Measurements from ENCODE around the gene DNAH1.

The DNAH1 gene

DNA sequence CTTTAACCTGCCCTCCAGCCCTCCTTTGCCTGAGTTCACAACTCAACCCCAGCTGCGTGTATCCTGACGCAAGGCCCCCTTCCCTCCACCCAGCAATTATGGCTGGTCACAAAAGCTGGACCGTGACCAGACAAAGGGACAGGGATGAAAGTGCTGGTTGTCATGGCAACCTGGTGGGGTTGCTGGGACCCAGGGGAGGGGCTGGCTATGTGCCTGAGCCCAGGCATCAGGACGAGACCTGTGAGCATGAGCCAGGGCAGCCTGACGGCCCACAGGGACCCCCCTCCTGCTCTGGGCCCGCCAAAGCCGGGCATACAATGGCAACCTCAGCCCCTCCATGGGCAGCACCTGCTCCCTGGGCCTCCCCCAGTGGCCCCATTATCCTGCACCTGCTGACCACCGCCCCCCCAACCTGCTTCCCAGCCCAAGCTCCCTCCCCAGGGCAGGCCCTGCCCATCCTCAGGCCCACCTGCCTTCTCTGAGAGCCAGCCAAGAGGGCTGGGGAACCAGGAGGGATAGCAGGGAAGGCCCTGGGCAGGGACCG is 4.5 kb upstream of the DNAH1 start:
- no peak for DNase-seq

DNA sequence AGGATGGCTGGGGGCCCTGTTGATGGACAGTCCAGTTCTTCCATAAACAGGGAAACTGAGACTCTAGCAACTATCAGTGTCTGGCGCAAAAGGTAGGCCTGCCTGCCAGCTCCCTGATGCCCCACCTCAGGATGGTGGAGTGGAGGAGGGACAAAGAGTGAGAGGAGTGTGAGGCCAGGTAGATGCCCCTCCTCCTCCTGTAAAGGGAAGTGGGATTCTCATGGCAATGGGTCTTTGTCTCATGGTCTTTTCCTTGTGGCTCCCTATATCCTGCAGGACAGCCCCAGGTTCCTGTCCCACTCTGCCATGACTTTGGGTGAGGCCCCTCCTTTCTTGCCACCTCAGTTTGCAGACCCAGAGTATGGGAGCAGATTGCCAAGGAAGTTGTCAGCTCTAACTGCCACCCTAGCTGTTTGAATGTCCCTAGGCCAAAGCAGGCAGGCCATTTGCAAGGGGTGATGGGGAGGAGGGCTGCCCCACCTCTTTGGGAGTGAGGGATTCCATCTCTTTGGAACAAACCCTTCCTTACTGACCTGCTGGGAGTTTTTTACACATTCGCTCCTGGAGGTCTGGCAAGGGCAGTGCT is 2.8 kb upstream of the DNAH1 start:
- DNase-seq = peak in 1 of 4 experiments; percentile 20

DNA sequence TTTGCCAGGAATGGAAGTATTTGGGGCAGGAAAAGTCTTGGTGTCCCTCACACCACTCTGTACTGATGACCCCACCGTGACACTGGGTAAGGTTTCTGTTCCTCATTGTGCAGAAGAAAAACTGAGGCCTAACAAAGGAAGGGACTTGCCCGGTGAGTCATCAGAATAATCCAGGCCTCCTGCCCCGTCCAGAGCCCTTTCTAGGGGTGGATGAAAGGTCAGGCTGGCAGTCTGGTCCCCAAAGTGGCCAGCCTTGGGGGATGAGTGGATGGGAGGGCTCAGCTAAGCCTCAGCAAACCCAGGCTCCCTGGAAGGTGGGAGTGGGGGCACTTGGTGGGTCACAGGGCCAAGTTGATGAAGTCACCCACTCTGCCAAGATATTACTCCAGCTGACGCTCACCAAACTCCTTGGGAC is 2.3 kb upstream of the DNAH1 start:
- DNase-seq = peak; percentile 83 to 93 (median 88)

DNA sequence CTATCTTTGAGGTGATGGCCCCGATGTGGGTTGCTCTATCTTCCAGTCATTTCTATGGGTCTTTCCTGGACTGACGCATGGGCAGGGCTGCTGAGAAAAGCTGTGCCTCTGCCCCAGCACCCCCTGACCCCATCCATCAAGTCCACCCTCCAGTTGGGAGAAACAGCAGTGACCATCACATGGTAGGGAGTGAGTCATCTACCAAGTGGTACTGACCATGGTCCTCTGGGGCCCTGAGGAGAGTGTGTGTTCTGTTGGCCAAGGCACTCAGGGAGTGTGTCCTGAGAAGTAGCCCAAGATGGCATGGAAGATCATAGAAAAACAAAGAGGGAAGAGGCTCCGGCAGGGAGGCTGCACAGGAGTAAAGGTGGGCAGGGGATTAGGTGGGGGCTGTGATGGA is 1.6 kb upstream of the DNAH1 start:
- peak; percentile 18 to 57 (median 46) for DNase-seq

DNA sequence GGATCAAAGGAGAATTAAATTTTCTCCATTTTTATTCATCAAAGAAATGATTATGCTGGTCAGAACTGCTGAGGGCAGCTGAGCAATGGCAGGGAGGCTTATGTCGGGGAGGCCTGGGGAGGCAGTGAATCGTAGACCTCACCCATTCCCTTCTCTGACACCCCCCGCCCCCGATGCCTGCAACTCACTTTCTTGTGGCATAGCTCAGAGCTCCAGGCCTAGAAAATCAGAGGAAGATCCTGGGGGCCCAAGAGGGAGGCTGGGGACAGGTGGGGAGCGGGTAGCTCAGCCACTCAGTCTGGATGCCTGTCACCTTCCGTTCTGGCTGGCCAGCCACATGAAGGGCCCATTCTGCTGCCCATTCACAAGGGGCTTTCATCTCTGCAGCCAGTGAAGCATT is 1.1 kb upstream of the DNAH1 start:
- DNase-seq = no peak

DNA sequence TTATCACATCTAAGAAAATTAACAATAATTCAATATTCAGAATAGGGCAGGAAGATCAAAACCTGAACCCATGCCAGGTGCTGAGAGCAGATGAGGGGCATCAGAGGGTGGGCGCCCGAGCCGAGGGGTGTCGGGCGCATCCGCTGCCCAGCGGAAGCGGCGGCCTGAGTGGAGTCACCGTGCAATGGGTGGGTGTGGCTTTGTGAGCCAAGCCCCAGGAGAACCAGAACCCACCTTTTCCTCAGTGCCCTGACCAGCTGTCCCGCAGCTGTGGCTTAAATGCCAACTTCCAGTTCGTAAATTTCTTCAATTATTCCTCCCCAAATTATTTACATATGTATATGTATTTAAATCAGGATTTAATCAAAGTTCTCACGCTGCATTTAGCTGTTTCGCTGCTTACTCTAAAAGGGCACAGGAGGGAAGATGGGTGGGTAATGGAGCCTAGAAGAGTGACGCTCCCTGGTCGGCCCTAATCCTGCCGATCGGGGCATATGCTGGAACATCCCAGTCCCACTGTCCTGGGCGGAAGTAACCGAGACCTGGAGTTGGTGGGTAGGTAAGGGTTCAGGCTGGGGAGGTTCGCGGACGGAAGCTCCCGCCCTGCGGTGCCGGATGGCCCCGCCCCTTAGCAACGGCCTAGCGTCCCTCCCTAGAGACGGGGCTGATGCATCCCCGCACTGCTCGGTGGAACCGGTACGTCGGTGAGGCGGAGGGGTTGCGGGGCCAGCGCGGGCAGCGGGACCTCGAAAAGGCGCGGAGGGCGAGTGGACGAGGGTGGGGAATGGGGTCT is 1.3 kb downstream of the DNAH1 start:
- DNase-seq = peak in 3 of 4 experiments; percentile 23 to 50 (median 30)

DNA sequence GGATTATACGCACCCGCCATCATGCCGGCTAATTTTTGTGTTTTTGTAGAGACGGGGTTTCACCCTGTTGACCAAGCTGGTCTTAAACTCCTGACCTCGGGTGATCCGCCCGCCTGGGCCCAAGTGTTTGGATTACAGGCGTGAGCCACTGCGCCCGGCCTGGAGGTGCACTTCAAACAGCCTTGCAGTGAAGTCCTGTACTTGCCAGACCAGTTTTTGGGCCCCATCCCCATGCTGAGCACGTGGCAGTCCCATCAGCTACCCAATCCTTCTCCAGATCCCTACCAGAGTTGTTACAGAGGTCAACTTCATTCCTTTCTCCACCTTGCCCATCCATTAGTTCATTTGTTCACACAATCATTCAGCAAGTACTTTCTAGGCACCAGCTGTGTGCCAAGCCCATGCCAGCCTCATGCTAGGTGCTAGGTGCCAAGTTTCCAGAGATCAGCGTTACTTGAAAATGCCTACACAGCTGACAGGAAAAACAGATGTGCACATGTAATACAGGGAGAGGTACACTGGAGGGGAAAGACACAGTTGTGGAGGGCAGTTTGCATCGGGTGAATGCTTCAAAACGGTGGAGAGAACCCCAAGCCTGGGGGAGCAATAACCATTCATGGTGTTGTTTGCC is 2.2 kb downstream of the DNAH1 start:
- DNase-seq = no peak

DNA sequence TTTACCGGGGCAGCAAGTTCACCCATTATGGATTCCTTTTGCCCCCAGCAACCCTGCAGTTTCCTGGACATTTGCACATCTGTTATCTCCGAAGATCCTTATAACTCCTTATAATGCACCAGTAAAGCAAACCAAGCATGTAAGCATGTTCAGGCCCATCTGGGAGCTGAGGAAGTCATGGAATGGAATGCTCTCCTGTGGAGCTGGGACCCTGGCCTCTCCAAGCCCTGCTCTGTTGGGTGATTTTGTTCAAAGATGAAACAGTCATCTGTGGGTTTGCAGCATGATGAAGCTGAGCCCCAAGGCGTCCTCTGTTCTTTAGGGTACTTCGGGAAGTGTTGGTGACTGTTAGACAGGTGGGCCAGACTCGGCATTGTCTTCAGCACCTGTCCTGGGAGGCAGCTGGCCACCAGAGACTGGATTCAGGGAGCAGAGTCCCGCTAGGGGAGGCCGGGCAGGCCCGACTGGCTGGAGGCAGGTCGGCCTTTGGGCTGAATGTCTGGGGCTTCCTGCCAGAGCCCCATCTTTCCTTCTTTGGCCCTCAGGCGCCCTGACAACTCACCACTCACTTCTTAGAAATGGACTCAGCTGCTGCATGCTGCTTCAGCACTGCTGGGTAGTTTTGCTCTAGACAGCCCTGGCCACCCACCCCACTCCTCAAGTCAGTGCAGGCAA is 3.9 kb downstream of the DNAH1 start:
- no peak for DNase-seq

DNA sequence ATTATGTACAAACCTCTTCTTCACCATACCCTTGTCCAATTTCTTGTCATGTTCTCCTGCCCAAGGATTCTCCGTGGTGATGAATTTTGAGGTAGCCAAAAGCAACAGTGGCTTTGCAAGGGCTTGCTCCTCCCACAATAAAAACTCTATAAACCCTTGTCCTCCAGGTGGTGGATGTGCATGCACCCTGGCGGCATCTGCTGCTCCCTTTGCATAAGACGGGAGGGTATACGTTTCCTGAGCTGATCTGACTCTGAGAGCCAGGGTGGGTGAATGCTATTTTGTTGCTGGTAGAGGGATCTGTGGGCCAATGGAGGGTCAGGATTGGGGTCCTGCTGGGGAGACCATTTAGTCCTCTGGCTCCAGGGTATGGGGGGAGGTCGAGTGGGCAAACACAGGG is 5.4 kb downstream of the DNAH1 start:
- no peak for DNase-seq

DNA sequence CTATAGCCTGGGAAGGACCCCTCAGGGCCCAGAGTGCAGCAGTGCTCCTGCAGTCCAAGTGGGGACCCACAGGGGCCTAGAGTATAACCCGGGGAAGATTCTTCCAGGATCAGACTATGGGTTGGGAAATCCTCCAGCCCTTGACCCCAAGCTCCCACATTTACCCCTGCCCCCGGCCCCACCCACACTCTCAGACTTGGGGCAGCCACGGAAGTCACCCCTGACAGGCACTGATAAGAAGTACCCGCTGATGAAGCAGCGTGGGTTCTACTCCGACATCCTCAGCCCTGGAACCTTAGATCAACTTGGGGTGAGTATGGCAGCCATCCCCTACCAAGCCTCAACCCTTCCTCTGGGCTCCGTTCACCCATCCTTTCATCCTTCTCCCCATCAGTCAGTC is 6.3 kb downstream of the DNAH1 start:
- no peak for DNase-seq

DNA sequence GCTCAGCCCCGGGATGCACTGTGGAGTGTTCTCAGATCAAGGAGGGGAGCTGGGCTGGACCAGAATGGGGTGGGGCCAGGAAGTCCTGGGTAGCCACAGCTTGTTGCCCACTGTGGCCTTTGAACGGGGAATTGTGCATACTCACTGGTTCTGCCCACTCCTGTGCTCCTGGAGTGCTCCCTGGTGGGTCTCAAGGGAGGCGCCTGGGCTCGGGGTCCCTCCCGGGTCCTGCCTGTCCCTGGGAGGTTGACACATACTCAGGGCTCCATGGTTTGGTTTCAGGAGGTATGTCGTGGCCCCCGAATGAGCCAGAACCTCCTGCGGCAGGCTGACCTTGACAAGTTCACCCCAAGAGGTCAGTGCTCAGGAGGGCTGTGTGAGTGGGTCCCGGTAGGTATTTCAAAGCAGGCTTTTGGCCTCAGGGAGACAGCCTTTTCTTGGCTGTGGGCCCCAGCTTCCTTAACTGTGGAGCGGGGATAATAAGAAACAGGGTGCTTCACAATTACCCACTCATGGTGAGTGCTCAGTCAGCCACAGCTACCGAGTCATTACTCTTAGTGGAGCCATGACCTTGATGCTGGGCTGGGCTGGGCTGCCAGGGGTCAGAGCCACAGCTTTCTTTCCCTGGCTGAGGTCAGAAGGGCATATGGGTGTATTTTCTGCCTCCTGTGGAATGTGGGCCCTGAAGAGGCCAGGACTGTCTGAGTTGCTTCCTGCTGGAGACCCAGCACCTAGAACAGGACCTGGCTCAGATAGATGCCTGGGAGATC is 7.6 kb downstream of the DNAH1 start:
- no peak for DNase-seq

DNA sequence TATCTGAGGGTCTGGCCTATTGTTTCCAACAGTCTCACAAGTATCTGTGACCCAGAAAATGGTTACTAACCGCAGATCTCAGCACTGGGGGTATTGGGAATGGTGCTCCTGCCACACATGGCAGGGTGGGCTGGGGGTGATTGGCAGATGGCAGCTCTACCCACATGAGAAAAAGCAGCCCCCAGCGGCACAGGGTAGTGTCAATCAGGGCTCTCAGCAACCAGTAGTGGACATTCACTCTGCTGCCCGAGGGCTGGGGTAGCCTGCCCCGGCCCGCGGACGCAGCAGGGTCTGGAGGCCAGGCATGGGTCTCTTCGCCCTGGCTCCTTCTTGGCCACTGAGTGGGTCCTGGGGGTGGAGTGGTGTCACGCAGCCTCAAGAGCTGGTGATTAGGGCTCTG is 8.6 kb downstream of the DNAH1 start:
- no peak for DNase-seq

DNA sequence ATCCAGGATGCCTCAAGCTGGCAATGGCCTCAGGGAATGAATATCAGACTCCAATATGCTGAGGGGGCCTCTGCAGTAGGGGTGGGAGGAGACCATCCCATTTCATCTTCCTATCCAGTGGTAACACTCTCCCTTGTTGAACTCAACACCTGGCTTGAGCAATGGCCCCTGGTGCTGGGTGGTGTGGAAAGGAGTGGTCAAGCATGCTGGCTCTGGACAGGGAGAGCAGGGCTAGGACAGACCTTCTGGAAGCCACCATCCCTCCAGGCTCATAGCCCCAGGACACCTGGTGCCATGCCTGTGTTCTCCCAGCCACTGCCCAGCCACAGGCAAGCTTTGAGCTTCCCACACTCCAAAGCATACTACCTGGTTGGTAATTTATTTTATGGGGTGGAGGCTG is 9.6 kb downstream of the DNAH1 start:
- DNase-seq = no peak

DNA sequence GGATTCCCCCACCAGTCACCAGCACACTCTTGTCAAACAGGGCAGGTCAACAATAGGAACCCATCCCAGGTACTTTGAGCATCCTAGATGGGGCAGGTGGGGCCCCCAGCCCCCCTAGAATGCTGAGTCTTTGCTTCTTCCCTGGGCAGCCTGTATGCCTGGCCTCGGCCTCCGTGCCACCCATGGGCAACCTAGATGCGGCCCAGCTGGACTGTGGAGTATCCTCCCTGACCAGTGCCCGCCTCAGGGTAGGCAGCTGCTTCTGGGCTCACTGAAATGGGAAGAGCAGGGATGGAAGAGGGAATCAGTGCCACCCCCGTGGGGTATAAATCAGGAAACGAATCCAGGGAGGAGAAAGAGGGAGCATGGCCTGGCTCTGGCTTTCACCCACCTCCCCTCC is 10.9 kb downstream of the DNAH1 start:
- no peak for DNase-seq

DNA sequence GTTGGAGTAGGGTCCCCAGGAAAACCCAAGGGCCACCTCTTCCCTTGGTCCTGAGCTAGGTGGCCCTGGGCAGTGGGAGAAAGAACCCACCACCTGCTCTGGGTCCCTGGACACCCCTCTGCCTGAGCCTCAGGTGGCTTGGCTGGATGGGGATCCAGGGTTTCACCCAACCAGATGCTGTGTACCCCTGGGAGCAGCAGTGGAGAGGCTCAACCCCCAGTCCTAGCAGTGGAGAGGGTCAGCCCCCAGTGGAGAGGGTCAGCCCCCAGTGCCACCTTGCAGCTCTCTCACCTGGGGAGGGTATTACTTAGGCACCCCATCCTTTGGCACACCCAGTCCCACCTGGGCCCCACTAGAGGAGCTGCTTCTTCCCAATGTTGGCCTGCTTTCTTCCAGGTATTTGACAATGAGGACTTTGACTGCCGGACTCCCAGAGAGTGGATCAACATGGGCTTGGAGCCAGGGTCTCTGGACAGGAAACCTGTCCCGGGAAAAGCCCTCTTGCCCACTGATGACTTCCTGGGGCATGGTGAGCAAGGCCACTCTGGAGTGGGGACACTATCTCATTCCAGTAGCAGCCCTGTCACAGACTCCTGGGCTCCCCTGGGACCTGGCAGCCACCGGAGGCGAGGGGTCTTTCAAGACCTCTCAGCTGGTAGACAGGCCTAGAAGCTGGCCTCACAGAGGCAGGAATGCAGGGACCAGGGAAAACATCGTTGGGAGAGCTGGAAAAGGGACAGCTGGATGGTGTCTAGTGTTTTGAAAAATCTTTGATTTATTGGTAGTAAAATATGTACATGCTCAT is 11.6 kb downstream of the DNAH1 start:
- DNase-seq = no peak

DNA sequence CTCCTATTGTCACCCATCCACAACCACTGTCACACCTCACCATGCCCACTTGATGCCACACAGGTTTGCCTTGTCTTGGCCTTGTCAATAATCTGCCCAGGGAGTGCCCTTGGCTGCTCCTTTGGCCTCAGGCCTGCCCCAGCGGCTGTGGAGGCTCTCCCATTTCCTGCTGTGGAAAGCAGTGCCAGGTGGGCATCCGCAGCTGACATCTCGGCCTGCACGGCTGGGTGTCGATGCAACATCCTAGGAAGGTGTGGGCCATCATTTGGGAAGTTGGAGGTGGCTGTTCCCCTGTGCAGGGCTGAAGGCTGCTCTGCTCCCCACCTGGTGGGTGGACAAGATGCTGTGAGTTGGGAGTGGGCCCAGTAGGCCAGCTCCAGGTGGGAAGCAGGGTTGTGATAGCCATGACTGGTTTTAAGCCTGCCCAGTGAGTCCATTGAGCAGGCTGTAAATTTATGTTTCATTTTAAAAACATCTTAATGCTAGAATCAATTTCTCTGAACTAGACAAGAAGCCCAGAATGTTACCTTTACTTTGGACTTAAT is 12.5 kb downstream of the DNAH1 start:
- DNase-seq = no peak

DNA sequence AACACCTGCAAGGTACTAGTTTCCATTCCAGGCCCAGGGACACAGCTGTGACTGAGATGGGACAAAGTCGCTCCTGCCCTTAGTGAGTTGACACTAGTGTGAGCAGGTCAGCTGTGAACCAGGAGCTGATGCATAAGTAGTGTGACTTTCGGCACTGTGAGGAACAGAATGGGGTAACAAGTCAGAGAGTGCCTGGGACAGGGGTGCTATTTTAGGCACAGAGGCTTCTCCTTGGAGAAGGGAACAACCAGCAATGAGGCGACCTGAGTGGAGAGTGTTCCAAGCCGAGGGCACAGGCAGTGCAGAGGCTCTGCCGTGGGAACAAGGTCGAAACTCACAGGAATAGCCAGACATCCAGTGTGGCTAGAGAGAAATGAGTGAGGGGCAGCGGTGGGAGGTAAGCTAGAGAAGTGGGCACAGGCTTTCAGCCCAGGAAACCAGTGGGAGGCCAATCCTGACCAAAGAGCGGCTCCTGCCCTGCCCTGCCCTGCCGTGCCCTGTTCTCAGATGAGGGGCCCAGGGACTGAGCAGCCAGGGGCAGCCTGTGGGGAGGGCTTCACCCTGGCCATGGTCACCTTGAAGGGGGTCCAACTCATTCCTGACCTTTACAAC is 14.2 kb downstream of the DNAH1 start:
- DNase-seq = no peak

DNA sequence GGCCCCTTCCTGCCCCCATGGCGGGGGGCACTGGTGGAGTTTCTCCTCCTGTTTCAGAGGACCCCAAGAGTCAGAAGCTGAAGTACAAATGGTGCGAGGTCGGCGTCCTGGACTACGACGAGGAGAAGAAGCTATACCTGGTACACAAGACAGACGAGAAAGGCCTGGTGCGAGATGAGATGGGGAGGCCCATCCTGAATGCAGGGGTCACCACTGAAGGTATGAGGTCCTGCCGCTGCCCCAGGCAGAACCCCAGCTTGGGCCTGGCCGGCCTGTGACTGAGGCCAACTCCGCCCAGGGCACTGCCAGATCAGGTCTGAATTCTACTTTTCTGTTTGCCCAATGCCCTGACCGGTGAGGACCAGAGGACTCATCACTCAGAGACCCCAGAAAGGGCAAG is 15.0 kb downstream of the DNAH1 start:
- DNase-seq = no peak

DNA sequence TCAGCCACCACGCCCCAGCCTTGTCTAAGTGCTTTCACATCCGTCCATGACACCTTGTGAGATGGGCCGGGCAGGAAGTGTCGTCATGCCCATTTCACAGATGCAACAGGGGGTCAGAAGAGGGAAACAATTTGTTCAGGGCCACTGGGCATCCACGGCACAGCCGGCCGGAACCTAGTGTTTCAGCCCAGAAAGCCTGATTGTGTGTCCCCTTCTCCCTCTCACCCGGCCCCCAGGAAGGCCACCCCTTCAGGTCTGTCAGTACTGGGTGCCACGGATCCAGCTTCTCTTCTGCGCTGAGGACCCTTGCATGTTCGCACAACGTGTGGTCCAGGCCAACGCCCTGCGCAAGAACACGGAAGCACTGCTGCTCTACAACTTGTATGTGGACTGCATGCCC is 15.8 kb downstream of the DNAH1 start:
- no peak for DNase-seq

DNA sequence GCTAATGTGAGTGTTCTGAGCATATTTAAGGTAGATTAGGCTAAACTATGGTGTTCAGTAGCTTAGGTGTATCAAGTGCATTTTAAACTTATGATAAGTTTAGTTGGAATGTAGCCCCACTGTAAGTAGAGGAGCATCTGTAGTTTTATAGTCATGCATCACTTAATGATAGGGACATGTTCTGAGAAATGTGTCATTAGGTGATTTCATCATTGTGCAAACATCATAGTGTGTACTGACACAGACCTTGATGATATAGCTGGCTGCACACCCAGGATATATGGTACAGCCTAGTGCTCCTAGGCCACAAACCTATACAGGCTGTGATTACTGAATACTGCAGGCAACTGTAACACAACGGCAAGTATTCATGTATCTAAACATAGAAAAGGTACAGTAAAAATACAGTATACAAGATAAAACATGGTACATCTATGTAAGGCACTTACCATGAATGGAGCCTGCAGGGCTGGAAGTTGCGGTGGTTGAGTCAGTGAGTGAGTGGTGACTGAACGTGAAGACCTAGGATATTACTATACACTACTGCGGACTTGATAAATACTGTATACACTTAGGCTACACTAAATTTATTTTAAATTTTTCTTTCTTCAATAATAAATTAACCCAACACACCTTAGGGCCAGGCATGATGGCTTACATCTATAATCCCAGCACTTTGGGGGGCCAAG is 17.9 kb downstream of the DNAH1 start:
- DNase-seq = no peak

Data from suppressor macrophage (primary cell).